HCT116 (cell line): Measurements from ENCODE around the gene FAM32A. TPM values are rescaled to one million over a fixed set of nuclear protein-coding genes. Genes with fewer than 3 reads are reported as not detected.

ENCODE experiments used
- ATAC-seq: fragments of 200-7000 bp; cut with Tn5 transposase; 2 replicates; pipeline ENCODE4 v1.9.1; 2020; ENCODE audit warnings: mild to moderate bottlenecking, moderate library complexity
- BruUV-seq: library from RNA; stranded (reverse); fragments of 400-500 nt; replicated peaks from 2 replicates; lab custom pipeline; 2021; lab: Mats Ljungman, UMichigan
- CTCF ChIA-PET: fragments of 300-600 bp; sonication (Branson Sonifier 250); formaldehyde crosslinking; loops from one replicate; lab custom pipeline; 2021; ENCODE audit warnings: antibody characterized with exemption; lab: Charles Lee
- POLR2A ChIA-PET: fragments of 300-600, 350-600 bp; sonication (Branson Sonifier 250); formaldehyde crosslinking; loops from one replicate; lab custom pipeline; 2021; ENCODE audit warnings: antibody characterized with exemption; lab: Charles Lee
- RAD21 ChIA-PET, 2 experiments: fragments of 300-600 bp; sonication (Branson Sonifier 250); formaldehyde crosslinking; loops; one replicate each; lab custom pipeline; 2023; ENCODE audit warnings: low total read pairs in 2 of 2; ENCODE audit not compliant: uncharacterized antibody in 2 of 2, unreplicated experiment in 2 of 2, low non-redundant PET in 1 of 2; lab: Charles Lee
- DNase-seq: peaks from one replicate; pipeline ENCODE4 v3.0.0-alpha.2; 2010; ENCODE audit warnings: low read depth, low spot score
- H2AFZ ChIP-seq: fragments of 200-600 bp; shearing (Covaris generic), sonication (generic); 2 replicates; pipeline ENCODE4 v1.6.1; 2017; ENCODE audit warnings: low read depth, mixed run types, mixed read lengths, antibody characterized with exemption, low read length; ENCODE audit not compliant: poor library complexity, severe bottlenecking
- H3K27ac ChIP-seq: 2 replicates; pipeline ENCODE4 v1.5.1; 2012; ENCODE audit warnings: low read depth, low read length
- H3K27me3 ChIP-seq: fragments of 200-600 bp; sonication (generic); 2 replicates; pipeline ENCODE4 v1.6.1; 2016; ENCODE audit warnings: mixed run types, low read length, mixed read lengths; ENCODE audit not compliant: insufficient read depth
- H3K36me3 ChIP-seq, 2 experiments: fragments of 200-500 bp in 1 of 2; fragments of 200-600 bp in 1 of 2; sonication (Bioruptor generic) in 1 of 2; sonication (generic) in 1 of 2; 2 replicates each; pipeline versions ENCODE4 v1.5.1 to v1.6.1; 2014 to 2016; ENCODE audit warnings: low read length in 2 of 2, inconsistent platforms in 1 of 2, mixed read lengths in 1 of 2, mixed run types in 1 of 2; ENCODE audit not compliant: insufficient read depth in 2 of 2, control insufficient read depth in 1 of 2
- H3K4me1 ChIP-seq, 2 experiments: fragments of 200-600 bp in 1 of 2; sonication (generic) in 1 of 2; 2 replicates each; pipeline versions ENCODE4 v1.5.1 to v1.6.1; 2012 to 2017; ENCODE audit warnings: low read length in 2 of 2, inconsistent platforms in 1 of 2, mild to moderate bottlenecking in 1 of 2, mixed read lengths in 1 of 2, mixed run types in 1 of 2, moderate library complexity in 1 of 2; ENCODE audit not compliant: insufficient read depth in 2 of 2, control insufficient read depth in 1 of 2
- H3K4me2 ChIP-seq: fragments of 200-600 bp; sonication (generic); 2 replicates; pipeline ENCODE4 v1.6.1; 2017; ENCODE audit warnings: mixed run types, low read length, mixed read lengths
- H3K4me3 ChIP-seq, 2 experiments: fragments of 200-600 bp in 1 of 2; sonication (generic) in 1 of 2; replicated peaks in 1 of 2; 2 replicates each; pipeline ENCODE4 v1.5.1; 2011 to 2016; ENCODE audit warnings: low read length in 2 of 2, control low read depth in 1 of 2, low read depth in 1 of 2, mild to moderate bottlenecking in 1 of 2, mixed read lengths in 1 of 2, mixed run types in 1 of 2
- H3K79me2 ChIP-seq: fragments of 200-600 bp; sonication (generic); 2 replicates; pipeline ENCODE4 v1.6.1; 2017; ENCODE audit warnings: mild to moderate bottlenecking, mixed run types, low read length, moderate library complexity, mixed read lengths; ENCODE audit not compliant: insufficient read depth
- H3K9ac ChIP-seq: fragments of 200-600 bp; sonication (generic); 2 replicates; pipeline ENCODE4 v1.6.1; 2016; ENCODE audit warnings: low read length, mixed read lengths
- H3K9me2 ChIP-seq: fragments of 200-600 bp; sonication (generic), shearing (Covaris generic); 2 replicates; pipeline ENCODE4 v1.6.1; 2017; ENCODE audit warnings: mixed run types, mild to moderate bottlenecking, moderate library complexity; ENCODE audit not compliant: insufficient read depth
- H3K9me3 ChIP-seq, 2 experiments: fragments of 200-500 bp in 1 of 2; fragments of 200-600 bp in 1 of 2; sonication (Bioruptor generic) in 1 of 2; sonication (generic) in 1 of 2; 2 replicates each; pipeline ENCODE4 v1.6.1; 2014 to 2017; ENCODE audit warnings: low read length in 2 of 2, mixed read lengths in 2 of 2, inconsistent platforms in 1 of 2, low read depth in 1 of 2, mild to moderate bottlenecking in 1 of 2, mixed run types in 1 of 2, moderate library complexity in 1 of 2; ENCODE audit not compliant: control insufficient read depth in 1 of 2, insufficient read depth in 1 of 2
- H4K20me1 ChIP-seq: fragments of 200-600 bp; sonication (generic), shearing (Covaris generic); 2 replicates; pipeline ENCODE4 v1.6.1; 2017; ENCODE audit warnings: mixed run types, mild to moderate bottlenecking, moderate library complexity; ENCODE audit not compliant: insufficient read depth
- EGR1 ChIP-seq: IDR thresholded peaks from 2 replicates; pipeline ENCODE4 v1.6.1; 2012; ENCODE audit warnings: low read depth
- ELF1 ChIP-seq: IDR thresholded peaks from 2 replicates; pipeline ENCODE4 v1.6.1; 2012; ENCODE audit warnings: low read depth, borderline replicate concordance
- FOSL1 ChIP-seq: IDR thresholded peaks from 2 replicates; pipeline ENCODE4 v1.6.1; 2012; ENCODE audit warnings: low read depth
- MAX ChIP-seq: IDR thresholded peaks from 2 replicates; pipeline ENCODE4 v1.6.1; 2012
- POLR2A ChIP-seq: IDR thresholded peaks from 2 replicates; pipeline ENCODE4 v1.7.0; 2011; ENCODE audit warnings: borderline replicate concordance; ENCODE audit not compliant: insufficient read depth, insufficient read length; ENCODE audit errors: extremely low read depth
- POLR2AphosphoS5 ChIP-seq: IDR thresholded peaks from 2 replicates; pipeline ENCODE4 v1.6.1; 2011; ENCODE audit warnings: mild to moderate bottlenecking, low read depth, low read length, moderate library complexity
- RAD21 ChIP-seq: IDR thresholded peaks from 2 replicates; pipeline ENCODE4 v1.6.1; 2012; ENCODE audit warnings: low read depth, mild to moderate bottlenecking
- SRF ChIP-seq: IDR thresholded peaks from 2 replicates; pipeline ENCODE4 v1.6.1; 2012; ENCODE audit warnings: low read depth
- TCF7L2 ChIP-seq: IDR thresholded peaks from 2 replicates; pipeline ENCODE4 v1.7.0; 2011; ENCODE audit warnings: borderline replicate concordance, inconsistent platforms; ENCODE audit not compliant: insufficient read depth, insufficient read length; ENCODE audit errors: extremely low read depth
- ZBTB33 ChIP-seq: IDR thresholded peaks from 2 replicates; pipeline ENCODE4 v1.6.1; 2011; ENCODE audit warnings: mild to moderate bottlenecking, low read length, moderate library complexity; ENCODE audit not compliant: insufficient replicate concordance; ENCODE audit errors: extremely low read depth
- ZFX ChIP-seq: fragments of 450-650 bp; IDR thresholded peaks from 2 replicates; pipeline ENCODE4 v1.6.1; 2017
- intact Hi-C: fragments of 100-400 bp; cut with micrococcal nuclease; formaldehyde crosslinking; loops from 2 replicates; pipeline ENCODE4 v1.10.0; 2022
- total RNA-seq: library from RNA; stranded (reverse); gene quantifications from one replicate; pipeline ENCODE4 v1.2.1, GENCODE V29; 2021; ENCODE audit not compliant: unreplicated experiment

FAM32A gene
- total RNA-seq, 1 experiment from 2014 or later, result 61.3 TPM

- Histone ChIP-seq H3K27ac (no peak overlapping the region), H3K4me3 (no peak overlapping the region), H4K20me1 (no peaks in the 10 kb centered on the region), H2AFZ (no peak overlapping the region), H3K4me1 (peaks cover 28 to 42% of the 10 kb centered on the region in 2 experiments), H3K9ac (no peak overlapping the region), H3K9me3 (no peaks in the 10 kb centered on the region; a peak in 1 of 4 replicates), H3K27me3 (no peaks in the 10 kb centered on the region), H3K9me2 (no peaks in the 10 kb centered on the region), H3K79me2 (no peaks in the 10 kb centered on the region), H3K36me3 (no peaks in the 10 kb centered on the region), H3K4me2 (no peak overlapping the region)
- ChIA-PET POLR2A (no interaction called here), RAD21 (no interaction called here), CTCF (no interaction called here)
- BruUV-seq, result no TSS peak
- no peak for DNase-seq
- TF ChIP-seq FOSL1 (no peak), POLR2A (no peak), EGR1 (no peak), MAX (no peak), RAD21 (no peak), TCF7L2 (no peak), ZBTB33 (no peak), POLR2AphosphoS5 (no peak), SRF (no peak)
- intact Hi-C loops, result no loop called here
- no peak for ATAC-seq
Observed at GRCh38 chr19:16166417-16166816, 18.8 kb upstream of the FAM32A start.

- H3K9ac ChIP-seq, result no peak overlapping the region
- H4K20me1 ChIP-seq, result no peaks in the 10 kb centered on the region
- intact Hi-C loops, result no loop called here
- no peak overlapping the region for H2AFZ ChIP-seq
- H3K36me3 ChIP-seq, result no peaks in the 10 kb centered on the region
- no peaks in the 10 kb centered on the region; a peak in 1 of 4 replicates for H3K9me3 ChIP-seq
- no peak for TF ChIP-seq ELF1
- no peak for TF ChIP-seq ZFX
- H3K27ac ChIP-seq, result no peak overlapping the region
- ChIA-PET POLR2A (no interaction called here), CTCF (no interaction called here), RAD21 (no interaction called here)
- no peak overlapping the region for H3K4me3 ChIP-seq
- ATAC-seq (no peak), DNase-seq (no peak)
- BruUV-seq, result no TSS peak
- no peaks in the 10 kb centered on the region for H3K27me3 ChIP-seq
- H3K9me2 ChIP-seq, result no peaks in the 10 kb centered on the region
- H3K79me2 ChIP-seq, result no peaks in the 10 kb centered on the region
- no peak overlapping the region for H3K4me2 ChIP-seq
- H3K4me1 ChIP-seq, result peaks cover 22 to 36% of the 10 kb centered on the region in 2 experiments
Observed at GRCh38 chr19:16167055-16167454, 18.2 kb upstream of the FAM32A start.
